Omental fat pad (tissue), 4 donors: Measurements from ENCODE around the gene PAGE5. TPM values are rescaled to one million over a fixed set of nuclear protein-coding genes. Genes with fewer than 3 reads are reported as not detected.
A peak's percentile ranks its signal among the peaks of the same experiment; 100 is the strongest.

Experiments
- ATAC-seq: fragments of 150-250 bp; one replicate; pipeline ENCODE4 v1.9.1; 2016; ENCODE audit warnings: mild to moderate bottlenecking, moderate library complexity; ENCODE audit not compliant: low FRiP score
- DNase-seq: peaks from one replicate; pipeline ENCODE4 v3.0.0-alpha.2; 2019; ENCODE audit warnings: low spot score
- CTCF ChIP-seq, 3 donors: fragments of 450-650 bp; IDR thresholded peaks; one replicate each; pipeline ENCODE4 v1.5.1; 2016 to 2017; ENCODE audit warnings: antibody characterized with exemption in 3 of 3, mild to moderate bottlenecking in 3 of 3, moderate library complexity in 2 of 3
- total RNA-seq, 4 donors: library from RNA; depleted of rRNA; stranded (reverse); fragments of >200 nt; gene quantifications; one replicate each; pipeline ENCODE4 v1.1.0, GENCODE V29; 2016

The PAGE5 gene, protein sequence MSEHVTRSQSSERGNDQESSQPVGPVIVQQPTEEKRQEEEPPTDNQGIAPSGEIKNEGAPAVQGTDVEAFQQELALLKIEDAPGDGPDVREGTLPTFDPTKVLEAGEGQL
- not detected for total RNA-seq

DNA sequence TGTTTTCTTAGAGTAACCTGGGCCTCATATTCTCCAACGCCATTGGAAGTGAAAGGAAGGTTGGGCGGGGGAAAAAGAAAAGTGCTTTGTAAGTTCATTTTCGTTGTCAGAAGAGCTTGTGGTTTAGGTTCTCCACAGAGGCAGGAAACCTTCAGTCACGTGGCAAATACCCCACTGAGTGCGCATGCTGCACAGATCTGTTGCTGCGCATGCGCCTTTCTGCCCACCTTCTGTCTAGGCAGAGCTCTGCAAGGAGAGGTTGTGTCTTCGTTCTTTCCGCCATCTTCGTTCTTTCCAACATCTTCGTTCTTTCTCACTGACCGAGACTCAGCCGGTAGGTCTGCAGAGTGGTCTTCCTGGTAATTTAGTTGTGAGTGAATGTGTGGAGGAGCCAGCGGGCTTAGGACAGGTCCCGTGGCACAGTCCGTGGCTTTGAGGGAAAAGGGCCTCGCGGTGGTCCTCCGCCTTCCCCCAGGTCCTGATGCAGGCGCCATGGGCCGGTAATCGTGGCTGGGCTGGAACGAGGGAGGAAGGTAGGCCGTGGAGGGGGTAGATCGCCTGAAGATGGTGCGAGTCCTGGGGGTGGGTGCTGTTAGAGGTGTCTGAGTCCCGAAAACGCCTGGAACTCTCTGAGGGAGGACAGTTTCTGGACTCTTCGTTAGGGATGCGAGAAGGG lies at the start of gene PAGE5:
PAGE5 (plus strand) TSS at position 228 of the 676 bp plus-strand sequence. CDS start 1,037 bp downstream, outside the sequence.
- no peak for TF ChIP-seq CTCF (IDR thresholded peaks at IDR 0.05)
- no peak for ATAC-seq
- no peak for DNase-seq

GRCh38 chrX:55187281-55187680 lies 32.9 kb upstream of the PAGE5 start:
- no peak for ATAC-seq
- no peak for DNase-seq
- TF ChIP-seq CTCF (IDR thresholded peaks at IDR 0.05), result no peak

- ATAC-seq (no peak), DNase-seq (no peak)
- no peak for TF ChIP-seq CTCF (IDR thresholded peaks at IDR 0.05)
Measured at GRCh38 chrX:55196688-55197087, 23.5 kb upstream of the PAGE5 start.

DNA sequence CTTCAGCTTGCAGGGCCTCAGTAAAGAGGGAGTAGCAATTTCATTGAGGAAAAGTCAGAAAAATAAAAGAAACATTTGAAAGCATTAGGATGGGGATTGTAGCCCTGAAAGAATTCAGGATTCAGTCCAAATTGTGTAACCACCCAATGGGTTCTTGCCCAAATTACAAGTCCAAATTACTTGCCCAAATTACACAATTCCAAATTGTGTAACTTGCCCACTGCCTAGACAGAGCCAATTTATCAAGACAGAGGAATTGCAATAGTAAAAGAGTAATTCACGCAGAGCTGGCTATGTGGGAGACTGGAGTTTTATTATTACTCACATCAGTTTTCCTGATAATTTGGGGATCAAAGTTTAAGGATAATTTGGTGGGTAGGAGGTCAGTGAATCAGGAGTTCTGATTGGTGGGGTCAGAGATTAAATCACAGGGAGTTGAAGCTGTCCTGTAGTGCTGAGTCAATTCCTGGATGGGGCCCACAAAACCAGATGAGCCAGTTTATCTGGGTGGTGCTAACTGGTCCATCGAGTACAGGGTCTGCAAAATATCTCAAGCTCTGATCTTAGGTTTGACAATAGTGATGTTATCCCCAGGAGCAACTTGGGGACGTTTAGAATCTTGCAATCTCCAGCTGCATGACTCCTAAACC lies 18.1 kb upstream of the PAGE5 start:
- DNase-seq (no peak), ATAC-seq (peak; percentile 90)
- TF ChIP-seq CTCF (IDR thresholded peaks at IDR 0.05), result no peak

DNA sequence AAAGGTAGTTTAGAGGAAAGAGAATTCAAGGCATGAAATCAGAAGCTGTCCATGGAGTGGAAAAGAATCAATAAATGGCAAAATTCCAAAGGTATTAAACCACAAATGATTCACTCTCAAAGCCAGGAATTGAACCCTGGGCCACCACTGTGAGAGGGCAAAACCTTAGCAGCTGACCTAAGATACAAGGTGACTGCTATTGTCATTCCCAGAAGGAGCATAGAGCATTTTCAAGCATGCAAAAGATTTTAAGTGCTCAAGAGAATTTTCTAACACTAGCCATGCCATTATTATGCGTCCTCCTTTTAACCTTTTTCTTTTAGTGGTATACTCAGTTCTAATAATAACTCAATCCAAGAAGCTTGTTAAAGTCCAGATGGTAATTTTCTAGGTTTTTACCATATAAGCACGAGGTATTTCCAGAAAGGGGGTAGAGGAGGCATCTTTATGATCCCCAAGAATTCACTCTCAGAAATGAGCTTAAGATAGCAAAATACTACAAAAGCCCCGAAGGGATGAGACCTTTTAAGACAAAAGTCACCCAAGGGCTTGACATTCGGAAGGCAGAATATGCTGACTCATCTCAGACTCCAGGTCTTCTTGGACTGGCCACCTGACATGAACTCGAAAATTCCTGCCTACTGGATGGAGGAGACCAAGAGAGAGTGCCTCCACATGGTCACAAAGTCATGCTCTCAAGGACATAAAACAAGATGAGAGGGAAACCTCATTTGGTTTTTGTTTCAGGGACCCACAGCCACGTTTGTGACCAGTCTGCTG lies 13.8 kb upstream of the PAGE5 start:
- TF ChIP-seq CTCF (IDR thresholded peaks at IDR 0.05), result no peak
- no peak for DNase-seq
- no peak for ATAC-seq

DNA sequence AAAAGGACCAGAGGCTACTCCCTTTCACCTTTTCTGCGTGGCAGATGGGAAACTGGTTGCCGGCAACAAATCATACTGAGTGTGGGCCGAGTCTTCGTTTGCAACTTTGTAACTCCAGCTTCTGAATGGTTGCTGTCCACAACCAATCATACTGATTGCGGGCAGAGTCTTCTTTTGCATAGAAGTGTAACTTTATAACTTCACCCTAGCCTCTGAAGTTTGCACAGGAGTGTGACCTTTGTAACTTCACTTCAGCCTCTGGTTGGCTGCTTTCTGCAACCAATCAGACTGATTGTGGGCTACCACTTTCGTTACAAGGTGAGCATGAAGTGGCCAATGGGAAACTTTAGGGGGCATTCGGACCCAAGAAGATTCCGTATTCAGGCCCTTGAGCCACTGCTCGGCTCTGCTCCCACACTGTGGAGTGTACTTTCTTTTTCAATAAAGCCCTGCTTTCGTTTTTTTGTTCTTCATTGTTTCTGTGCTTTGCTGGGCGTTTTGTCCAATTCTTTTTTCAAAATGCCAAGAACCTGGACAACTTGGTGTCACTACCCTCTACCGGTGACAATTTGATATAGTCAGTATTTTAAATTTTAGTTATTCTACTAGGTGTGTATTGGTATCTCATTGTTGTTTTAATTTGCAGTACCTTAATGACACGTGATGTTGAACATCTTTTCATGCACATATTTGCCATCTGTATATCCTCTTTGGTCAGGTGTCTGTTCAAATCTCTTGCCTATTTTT lies 9.0 kb upstream of the PAGE5 start:
- ATAC-seq (no peak), DNase-seq (no peak)
- no peak for TF ChIP-seq CTCF (IDR thresholded peaks at IDR 0.05)
